ENCODE data around the gene TSPEAR.

GRCh38 chr21:44528634-44528995, 182.8 kb downstream of the TSPEAR start:
- TF ChIP-seq CTCF (IDR thresholded peaks at IDR 0.05) = no peak
- TF ChIP-seq POLR2A (IDR thresholded peaks at IDR 0.05; ENCODE audit: low read depth) = no peak
- no peak for TF ChIP-seq POLR2AphosphoS5 (IDR thresholded peaks at IDR 0.05)
